CD4-positive, alpha-beta T cell treated with Interleukin-15 for 4 hours (primary cell): ENCODE measurements around the gene POC1B.
"Not testable (repeated sequence)": the region's sequence is repeated elsewhere in the genome, so short reads cannot be mapped to it uniquely, and the experiment has no call there.

ENCODE experiments used
- DNase-seq: peaks from one replicate; pipeline ENCODE4 v3.0.0-alpha.2; 2020; ENCODE audit warnings: low spot score

The POC1B gene

DNA sequence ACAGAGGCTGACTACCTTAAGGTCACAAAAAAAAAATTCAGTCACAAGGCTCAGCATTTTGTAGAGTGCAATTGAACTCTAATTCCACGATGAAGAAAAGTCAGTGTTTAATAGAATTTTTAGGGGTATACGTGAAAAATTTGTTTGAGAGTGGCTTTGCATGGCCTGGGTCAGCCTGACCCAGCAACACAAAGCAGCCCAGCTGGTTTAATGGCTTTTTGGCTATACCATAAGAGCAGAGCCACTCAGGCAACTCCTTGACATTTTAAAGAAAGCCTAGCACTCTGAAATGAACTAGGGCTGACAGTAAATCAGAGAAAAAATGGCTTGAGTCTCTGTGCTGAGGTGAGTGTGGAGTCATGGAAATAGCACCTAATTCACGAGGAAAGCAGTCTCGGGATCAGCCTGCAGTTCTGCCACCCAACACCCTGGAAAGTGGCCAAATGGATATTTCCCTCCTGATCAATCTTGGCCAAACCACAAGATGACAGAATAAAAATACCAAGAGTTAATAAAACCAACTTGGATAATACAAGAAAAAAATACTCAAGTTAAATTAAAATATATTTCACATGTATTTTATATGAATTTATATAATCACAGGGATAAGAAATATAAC, 60.8 kb downstream of the POC1B start:
- DNase-seq = no peak

DNA sequence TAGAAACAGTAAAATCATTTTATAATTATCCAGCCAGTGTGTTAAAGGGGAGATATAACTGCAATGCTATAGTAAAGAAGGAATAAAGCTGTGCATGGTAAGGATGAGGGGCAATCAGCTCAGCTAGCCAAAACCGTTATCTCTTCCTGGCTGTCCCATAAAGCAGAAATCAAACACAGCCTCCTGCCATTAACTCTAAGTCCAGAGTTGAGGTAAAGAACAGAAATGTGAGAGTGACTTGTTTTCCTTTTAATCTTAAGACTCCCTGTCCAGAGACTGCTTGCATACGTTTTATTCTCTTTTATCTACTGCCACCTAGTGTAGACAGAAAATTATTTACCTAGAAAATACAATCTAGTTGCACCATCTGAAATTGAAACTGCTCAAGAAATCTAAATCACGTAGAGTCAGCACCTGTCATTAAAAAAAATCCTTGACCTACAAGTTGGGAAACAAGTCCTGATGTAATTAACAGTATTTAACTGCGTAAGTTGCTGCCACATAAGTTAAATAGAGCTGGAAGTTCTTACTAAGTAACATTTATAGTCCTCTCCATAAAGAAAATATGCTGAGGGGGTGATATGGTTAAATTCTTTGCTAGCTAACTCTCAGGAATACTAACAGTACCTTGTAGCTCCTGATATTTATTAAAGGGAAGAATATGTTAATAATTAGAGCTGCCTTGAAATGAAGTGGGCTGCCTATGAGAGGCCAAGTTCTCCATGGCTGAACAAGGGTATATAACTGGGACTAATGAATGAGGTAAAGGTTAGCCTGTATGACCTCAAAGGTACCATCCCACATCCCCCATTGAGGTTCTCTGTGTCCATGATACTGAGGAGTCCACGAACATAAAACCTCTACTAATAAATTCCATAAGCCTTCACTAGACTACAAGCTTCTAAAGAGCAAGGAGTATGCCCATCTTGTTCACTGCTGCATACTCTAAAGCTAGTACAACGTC, 63.9 kb downstream of the POC1B start:
- DNase-seq = peak; percentile 69

DNA sequence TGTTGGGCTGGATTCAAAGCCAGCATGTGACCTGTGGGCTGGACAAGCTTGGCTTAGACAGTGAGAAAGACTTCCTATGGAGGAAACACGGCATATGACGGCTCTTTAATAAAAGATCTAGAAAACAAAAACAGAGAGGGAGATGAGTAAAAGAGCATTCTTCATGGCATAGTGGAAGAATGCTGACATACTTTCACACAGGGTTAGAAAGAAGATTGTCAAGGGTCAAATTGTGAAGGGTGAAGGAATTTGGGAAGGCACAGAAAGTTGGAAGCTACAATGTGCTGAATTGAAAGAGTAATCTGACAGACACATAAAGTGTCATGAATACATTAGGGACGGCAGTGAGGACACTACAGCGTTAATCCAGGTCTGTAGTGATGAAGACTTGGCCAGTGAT, 64.7 kb downstream of the POC1B start:
- no peak for DNase-seq

DNA sequence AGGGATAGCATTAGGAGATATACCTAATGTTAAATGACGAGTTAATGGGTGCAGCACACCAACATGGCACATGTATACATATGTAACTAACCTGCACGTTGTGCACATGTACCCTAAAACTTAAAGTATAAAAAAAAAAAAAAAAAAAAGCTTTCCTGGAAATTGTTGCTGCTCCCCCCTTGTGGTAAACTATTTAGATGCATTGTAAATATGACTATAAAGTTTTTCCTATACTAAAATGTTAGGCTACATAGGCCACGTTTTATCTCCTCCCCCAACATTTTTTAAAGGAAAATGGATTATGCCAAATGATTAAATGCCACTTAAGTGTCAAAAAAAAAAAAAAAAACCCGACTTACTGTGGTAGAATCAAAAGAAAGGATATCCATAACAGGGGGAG, 66.6 kb downstream of the POC1B start:
- not testable (repeated sequence) for DNase-seq

DNA sequence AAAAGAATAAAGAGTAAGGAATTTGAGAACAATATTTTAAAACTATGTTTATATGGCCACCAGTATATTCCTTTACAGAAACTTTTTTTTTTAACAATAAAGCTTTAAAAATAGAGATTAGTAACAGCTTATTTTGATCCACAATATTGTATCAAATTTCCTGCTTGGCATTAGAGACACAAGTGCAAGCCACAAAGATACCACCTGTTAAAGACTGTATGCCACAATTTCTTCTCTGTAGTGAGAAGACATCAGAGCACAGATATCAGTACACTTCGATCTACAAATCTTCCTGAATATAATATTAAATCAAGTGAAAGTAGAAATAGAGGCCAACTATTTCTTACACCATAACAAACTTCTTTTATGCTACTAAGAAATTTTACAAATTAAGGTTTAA, 69.3 kb downstream of the POC1B start:
- DNase-seq = no peak

- no peak for DNase-seq
Measured at GRCh38 chr12:89454080-89454848, 71.6 kb downstream of the POC1B start.

DNA sequence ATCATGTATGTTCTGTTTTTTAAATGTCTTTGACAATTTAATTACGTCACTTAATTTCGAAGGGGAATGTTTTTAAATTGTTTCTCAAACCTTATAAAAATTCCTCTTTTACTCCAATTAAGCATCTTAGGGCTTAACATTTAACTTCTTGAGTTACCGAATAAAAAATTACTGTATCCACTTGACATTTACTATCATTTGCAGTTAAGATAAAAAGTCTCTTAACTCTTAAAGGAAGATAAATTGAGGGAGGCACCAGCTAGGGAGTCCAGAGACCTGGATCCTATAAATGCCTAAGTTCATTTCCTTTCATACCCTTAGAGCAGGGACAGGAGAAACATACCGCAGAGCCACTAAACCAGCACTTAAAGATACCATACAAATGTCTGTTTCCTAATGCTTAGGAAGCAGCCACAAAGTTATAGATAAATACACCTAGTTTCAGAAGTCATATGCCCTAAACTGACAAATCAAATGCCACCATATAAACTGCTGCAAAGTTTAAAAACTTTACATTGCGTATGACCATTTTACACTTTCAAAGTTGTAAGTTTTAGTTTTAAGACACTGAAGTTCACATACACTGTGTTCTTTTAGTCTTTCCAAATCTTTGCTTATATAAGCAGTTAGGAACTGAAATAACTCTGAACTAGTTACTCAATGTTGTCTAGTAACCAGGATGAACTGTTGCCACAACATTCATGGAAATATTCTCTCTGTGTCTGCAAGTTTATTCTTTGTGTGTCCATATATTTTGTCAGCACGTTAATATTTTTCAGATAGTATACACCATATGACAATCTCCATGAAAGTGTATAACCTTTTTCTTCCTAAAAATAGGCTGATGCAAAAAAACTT, 72.5 kb downstream of the POC1B start:
- no peak for DNase-seq

DNA sequence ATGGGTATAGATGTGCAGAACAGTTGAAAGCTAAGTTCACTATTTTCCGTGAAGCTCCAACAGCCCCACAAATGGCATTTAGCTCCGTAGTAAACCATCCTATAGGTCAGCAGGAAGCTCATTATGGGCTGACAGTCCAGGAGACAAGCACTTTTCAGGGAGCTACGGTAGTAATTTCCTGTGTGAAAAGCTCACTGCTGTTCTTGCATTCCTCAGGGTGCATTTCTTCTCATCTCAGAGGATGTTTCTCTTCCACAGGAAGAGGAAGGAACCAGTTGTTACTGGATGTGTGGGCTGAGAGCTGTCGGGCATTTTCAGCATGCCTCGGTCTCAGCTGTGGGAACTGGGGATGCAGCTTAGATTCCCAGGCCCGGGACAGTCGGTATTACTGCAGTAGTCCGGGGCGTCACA, 74.0 kb downstream of the POC1B start:
- no peak for DNase-seq

- no peak for DNase-seq
Measured at GRCh38 chr12:89450907-89451306, 74.9 kb downstream of the POC1B start.

DNA sequence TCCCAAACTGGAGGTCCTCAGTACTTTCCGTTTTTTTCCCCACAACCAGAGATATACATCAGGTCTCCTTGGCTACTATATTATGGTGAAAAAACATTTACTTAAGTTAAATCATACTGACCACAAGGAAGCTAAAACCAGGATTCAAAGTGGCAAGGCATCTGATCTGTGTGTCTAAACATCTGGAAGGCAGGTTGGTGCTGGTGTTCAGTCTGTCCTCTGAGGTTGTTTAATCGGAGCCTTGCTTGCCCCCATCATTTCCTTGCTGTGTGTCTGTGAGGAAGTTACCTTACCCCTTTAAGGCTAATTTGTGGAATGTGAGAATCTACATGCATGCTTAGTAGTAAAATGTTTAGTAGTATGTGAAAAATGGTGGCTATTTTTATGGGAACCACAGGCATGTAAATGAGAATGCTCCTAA, 76.9 kb downstream of the POC1B start:
- DNase-seq = no peak

GRCh38 chr12:89448526-89448925, 77.3 kb downstream of the POC1B start:
- DNase-seq = no peak

- no peak for DNase-seq
Measured at GRCh38 chr12:89439941-89440340, 85.9 kb downstream of the POC1B start.

DNA sequence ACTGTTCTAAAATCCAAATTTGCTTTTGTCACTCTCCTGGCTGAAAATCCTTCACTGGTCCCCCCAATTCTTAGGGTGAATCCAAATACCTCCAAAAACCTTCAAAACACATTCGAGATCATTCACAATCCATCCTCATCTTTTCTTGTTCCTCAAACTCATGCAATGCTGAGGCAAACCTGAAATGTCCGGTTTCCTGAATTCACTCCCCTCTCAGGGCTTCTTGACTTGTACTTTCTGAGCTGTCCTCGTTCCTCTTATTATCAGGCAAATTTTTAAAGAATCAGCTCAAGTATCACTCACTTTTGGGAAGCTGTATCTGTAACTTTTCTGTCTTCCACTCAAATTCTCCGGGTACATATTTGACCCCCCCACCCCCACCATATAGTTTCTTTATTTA, 88.6 kb downstream of the POC1B start:
- no peak for DNase-seq

GRCh38 chr12:89436062-89436461, 89.8 kb downstream of the POC1B start:
- DNase-seq = no peak

DNA sequence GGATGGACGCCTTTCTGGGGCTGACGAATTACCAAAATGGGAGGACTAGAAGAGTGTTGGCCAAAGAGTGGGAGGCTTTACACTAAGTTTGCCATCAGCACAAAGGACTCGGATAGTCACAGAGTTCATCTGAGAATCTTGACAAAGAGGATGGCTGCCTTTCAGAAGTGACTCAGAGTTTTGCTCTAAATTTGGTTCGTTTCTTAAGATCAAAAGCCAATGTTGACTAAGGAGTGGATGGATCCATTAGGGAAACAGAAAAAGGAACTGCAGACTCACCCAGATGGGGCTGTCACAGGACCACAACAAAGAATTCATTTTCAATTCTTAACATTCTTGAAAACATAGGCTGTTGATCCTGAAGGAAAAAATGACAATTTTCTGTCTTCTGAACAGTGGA, 92.2 kb downstream of the POC1B start:
- DNase-seq = no peak

- DNase-seq = no peak
Measured at GRCh38 chr12:89432396-89432795, 93.5 kb downstream of the POC1B start.

DNA sequence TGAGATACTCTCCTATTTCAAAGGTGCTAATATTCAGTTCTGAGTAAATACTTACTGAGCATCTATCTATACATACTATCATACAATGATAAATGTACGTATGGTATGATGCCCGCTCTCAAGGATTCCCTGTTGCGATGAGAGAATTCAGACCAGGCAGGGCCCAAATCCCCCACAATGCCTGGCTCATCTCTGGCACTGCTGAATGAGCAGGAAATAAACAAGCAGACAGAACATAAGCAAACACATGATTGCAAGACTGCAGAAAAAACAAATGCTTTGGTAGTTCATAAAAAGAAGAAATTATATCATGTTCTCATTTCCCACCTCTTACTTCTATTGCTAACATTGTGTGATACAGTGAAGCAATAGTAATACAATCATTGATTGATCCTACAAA, 96.3 kb downstream of the POC1B start:
- no peak for DNase-seq

- peak; percentile 18 for DNase-seq
Measured at GRCh38 chr12:89427508-89428156, 98.2 kb downstream of the POC1B start.

- no peak for DNase-seq
Measured at GRCh38 chr12:89424846-89425245, 101.0 kb downstream of the POC1B start.

GRCh38 chr12:89424389-89424788, 101.5 kb downstream of the POC1B start:
- DNase-seq = no peak
